Measurements from ENCODE around the gene ADAMTS14. TPM values are rescaled to one million over a fixed set of nuclear protein-coding genes. Genes with fewer than 3 reads are reported as not detected.

The ADAMTS14 gene
- total RNA-seq, 2 donors from 2014 or later = 0.44 to 0.79 TPM

GRCh38 chr10:70678757-70679489 is 6.6 kb downstream of the ADAMTS14 start:
- Histone ChIP-seq H3K27me3 (ENCODE audit: control insufficient read depth, insufficient read depth, low read length, poor library complexity, severe bottlenecking) (peaks cover 11% of the 10 kb centered on the region), H3K4me3 (ENCODE audit: low read length) (no peak overlapping the region), H3K36me3 (ENCODE audit: control insufficient read depth, insufficient read depth, low read length) (no peaks in the 10 kb centered on the region), H3K27ac (ENCODE audit: low read depth, low read length) (no peak overlapping the region), H3K9ac (ENCODE audit: extremely low read depth, low read length, poor library complexity, severe bottlenecking) (no peak overlapping the region), H3K9me3 (ENCODE audit: control insufficient read depth, low read length) (no peaks in the 10 kb centered on the region), H3K4me1 (ENCODE audit: control insufficient read depth, insufficient read depth, low read length) (no peaks in the 10 kb centered on the region)
- Mint-ChIP-seq H3K4me1 (peaks cover 2% of the 10 kb centered on the region), H3K27ac (no peak overlapping the region), H3K27me3 (ENCODE audit: insufficient read depth) (peaks cover 8% of the 10 kb centered on the region), H3K36me3 (ENCODE audit: low read depth) (no peaks in the 10 kb centered on the region), H3K4me3 (no peak overlapping the region), H3K9me3 (no peaks in the 10 kb centered on the region)
- no peak for DNase-seq
- 88% methylated on average over 3 of the region's 3 CpGs; no CpG with 5 or more reads in 1 of the 2 experiments for WGBS, 2 experiments (ENCODE audit: insufficient coverage in 1 of 2, insufficient read length in 1 of 2)
- TF ChIP-seq CTCF (conservative IDR thresholded peaks at IDR 0.05) = no peak

- Mint-ChIP-seq H3K36me3 (ENCODE audit: low read depth) (no peaks in the 10 kb centered on the region), H3K9me3 (no peaks in the 10 kb centered on the region)
- H3K27ac ChIP-seq (ENCODE audit: low read depth, low read length) = no peak overlapping the region
Measured at GRCh38 chr10:70679498-70679897, 7.2 kb downstream of the ADAMTS14 start.

GRCh38 chr10:70680899-70681730 is 8.8 kb downstream of the ADAMTS14 start:
- Mint-ChIP-seq H3K9me3 (peaks cover 5% of the 10 kb centered on the region), H3K4me1 (peaks cover 14% of the 10 kb centered on the region), H3K4me3 (no peak overlapping the region), H3K27ac (no peak overlapping the region), H3K36me3 (ENCODE audit: low read depth) (no peaks in the 10 kb centered on the region), H3K27me3 (ENCODE audit: insufficient read depth) (no peaks in the 10 kb centered on the region)
- TF ChIP-seq CTCF (conservative IDR thresholded peaks at IDR 0.05) = no peak
- Histone ChIP-seq H3K4me1 (ENCODE audit: control insufficient read depth, insufficient read depth, low read length) (no peaks in the 10 kb centered on the region), H3K27me3 (ENCODE audit: control insufficient read depth, insufficient read depth, low read length, poor library complexity, severe bottlenecking) (no peaks in the 10 kb centered on the region), H3K9ac (ENCODE audit: extremely low read depth, low read length, poor library complexity, severe bottlenecking) (no peak overlapping the region), H3K27ac (ENCODE audit: low read depth, low read length) (no peak overlapping the region), H3K36me3 (ENCODE audit: control insufficient read depth, insufficient read depth, low read length) (no peaks in the 10 kb centered on the region), H3K4me3 (ENCODE audit: low read length) (no peak overlapping the region), H3K9me3 (ENCODE audit: control insufficient read depth, low read length) (no peaks in the 10 kb centered on the region)
- 58 to 84% methylated on average over 3 to 10 of the region's 11 CpGs for WGBS, 2 experiments (ENCODE audit: insufficient coverage in 1 of 2, insufficient read length in 1 of 2)
- DNase-seq = no peak

More at GRCh38 chr10:70679498-70679897, 7.2 kb downstream of the ADAMTS14 start:
- Mint-ChIP-seq H3K27me3 (ENCODE audit: insufficient read depth) (peaks cover 2% of the 10 kb centered on the region), H3K27ac (no peak overlapping the region), H3K4me1 (peaks cover 2% of the 10 kb centered on the region), H3K4me3 (no peak overlapping the region)
- DNase-seq = no peak
- H3K4me3 ChIP-seq (ENCODE audit: low read length) = no peak overlapping the region
- TF ChIP-seq CTCF (conservative IDR thresholded peaks at IDR 0.05) = no peak
- H3K4me1 ChIP-seq (ENCODE audit: control insufficient read depth, insufficient read depth, low read length) = no peaks in the 10 kb centered on the region
- no peaks in the 10 kb centered on the region for H3K9me3 ChIP-seq (ENCODE audit: control insufficient read depth, low read length)
- H3K36me3 ChIP-seq (ENCODE audit: control insufficient read depth, insufficient read depth, low read length) = no peaks in the 10 kb centered on the region
- no peak overlapping the region for H3K9ac ChIP-seq (ENCODE audit: extremely low read depth, low read length, poor library complexity, severe bottlenecking)
- H3K27me3 ChIP-seq (ENCODE audit: control insufficient read depth, insufficient read depth, low read length, poor library complexity, severe bottlenecking) = peaks cover 5% of the 10 kb centered on the region
- 92 to 96% methylated on average over 4 to 10 of the region's 10 CpGs for WGBS, 2 experiments (ENCODE audit: insufficient coverage in 1 of 2, insufficient read length in 1 of 2)

All from endodermal cell (in vitro differentiated cells).